ENCODE measurements around the gene SPARC.

The SPARC gene

GRCh38 chr5:151656311-151656710 is 30.4 kb downstream of the SPARC start:
- no peak for TF ChIP-seq CSDC2 (CRISPR knock-in tag; IDR thresholded peaks at IDR 0.05)
- no peak for TF ChIP-seq ZNF8 (CRISPR knock-in tag; IDR thresholded peaks at IDR 0.05)
- no peak for TF ChIP-seq SNAI2 (CRISPR knock-in tag; IDR thresholded peaks at IDR 0.05)
- no peak for TF ChIP-seq ARNTL (CRISPR knock-in tag; IDR thresholded peaks at IDR 0.05; ENCODE audit: borderline replicate concordance, low read depth)
- no peak for ATAC-seq

- ATAC-seq: peak; percentile 100
- TF ChIP-seq ZC3H10 (CRISPR knock-in tag; IDR thresholded peaks at IDR 0.05) (no peak), PATZ1 (CRISPR knock-in tag; IDR thresholded peaks at IDR 0.05; ENCODE audit: borderline replicate concordance) (no peak), PPARA (CRISPR knock-in tag; IDR thresholded peaks at IDR 0.05; ENCODE audit: borderline replicate concordance) (no peak), SNAI2 (CRISPR knock-in tag; IDR thresholded peaks at IDR 0.05) (no peak), CSRNP3 (CRISPR knock-in tag; IDR thresholded peaks at IDR 0.05) (no peak), RARB (CRISPR knock-in tag; IDR thresholded peaks at IDR 0.05) (no peak), GLIS3 (CRISPR knock-in tag; IDR thresholded peaks at IDR 0.05) (no peak), CSDC2 (CRISPR knock-in tag; IDR thresholded peaks at IDR 0.05) (no peak), ESRRG (CRISPR knock-in tag; IDR thresholded peaks at IDR 0.05) (no peak), TOX (CRISPR knock-in tag; IDR thresholded peaks at IDR 0.05; ENCODE audit: borderline replicate concordance) (no peak), TCF4 (CRISPR knock-in tag; IDR thresholded peaks at IDR 0.05; ENCODE audit: borderline replicate concordance) (no peak), ARNTL (CRISPR knock-in tag; IDR thresholded peaks at IDR 0.05; ENCODE audit: borderline replicate concordance, low read depth) (no peak)
Observed at GRCh38 chr5:151651997-151652645, 34.6 kb downstream of the SPARC start.

- ATAC-seq: no peak
- no peak for TF ChIP-seq ZFP3 (CRISPR knock-in tag; IDR thresholded peaks at IDR 0.05)
- TF ChIP-seq ESRRG (CRISPR knock-in tag; IDR thresholded peaks at IDR 0.05): no peak
- TF ChIP-seq OSR1 (CRISPR knock-in tag; IDR thresholded peaks at IDR 0.05): no peak
- no peak for TF ChIP-seq ZFP30 (CRISPR knock-in tag; IDR thresholded peaks at IDR 0.05)
Observed at GRCh38 chr5:151648988-151649387, 37.7 kb downstream of the SPARC start.

GRCh38 chr5:151648089-151648488 is 38.6 kb downstream of the SPARC start:
- no peak for TF ChIP-seq PATZ1 (CRISPR knock-in tag; IDR thresholded peaks at IDR 0.05; ENCODE audit: borderline replicate concordance)
- no peak for TF ChIP-seq TCF4 (CRISPR knock-in tag; IDR thresholded peaks at IDR 0.05; ENCODE audit: borderline replicate concordance)
- no peak for TF ChIP-seq ISL1 (CRISPR knock-in tag; IDR thresholded peaks at IDR 0.05)
- TF ChIP-seq ZNF8 (CRISPR knock-in tag; IDR thresholded peaks at IDR 0.05): no peak
- no peak for TF ChIP-seq POU6F1 (CRISPR knock-in tag; IDR thresholded peaks at IDR 0.05; ENCODE audit: borderline replicate concordance, low read depth)
- TF ChIP-seq CREB5 (CRISPR knock-in tag; IDR thresholded peaks at IDR 0.05; ENCODE audit: low read depth): no peak
- TF ChIP-seq BACH2 (CRISPR knock-in tag; IDR thresholded peaks at IDR 0.05; ENCODE audit: borderline replicate concordance): no peak
- TF ChIP-seq ZNF565 (CRISPR knock-in tag; conservative IDR thresholded peaks at IDR 0.05; ENCODE audit: low read depth): no peak
- no peak for TF ChIP-seq TOX (CRISPR knock-in tag; IDR thresholded peaks at IDR 0.05; ENCODE audit: borderline replicate concordance)
- TF ChIP-seq ZFP30 (CRISPR knock-in tag; IDR thresholded peaks at IDR 0.05): no peak
- no peak for TF ChIP-seq OSR1 (CRISPR knock-in tag; IDR thresholded peaks at IDR 0.05)
- TF ChIP-seq ZNF70 (CRISPR knock-in tag; IDR thresholded peaks at IDR 0.05): no peak
- TF ChIP-seq SNAI2 (CRISPR knock-in tag; IDR thresholded peaks at IDR 0.05): no peak
- TF ChIP-seq ARNTL (CRISPR knock-in tag; IDR thresholded peaks at IDR 0.05; ENCODE audit: borderline replicate concordance, low read depth): no peak
- no peak for TF ChIP-seq RARB (CRISPR knock-in tag; IDR thresholded peaks at IDR 0.05)
- TF ChIP-seq ZC3H10 (CRISPR knock-in tag; IDR thresholded peaks at IDR 0.05): no peak
- no peak for TF ChIP-seq CSDC2 (CRISPR knock-in tag; IDR thresholded peaks at IDR 0.05)
- TF ChIP-seq ZFP3 (CRISPR knock-in tag; IDR thresholded peaks at IDR 0.05): no peak
- no peak for TF ChIP-seq GLIS3 (CRISPR knock-in tag; IDR thresholded peaks at IDR 0.05)
- TF ChIP-seq CSRNP3 (CRISPR knock-in tag; IDR thresholded peaks at IDR 0.05): no peak

More at GRCh38 chr5:151648089-151648488, 38.6 kb downstream of the SPARC start:
- no peak for ATAC-seq
